ENCODE measurements around the gene RPS19.

Gene RPS19

DNA sequence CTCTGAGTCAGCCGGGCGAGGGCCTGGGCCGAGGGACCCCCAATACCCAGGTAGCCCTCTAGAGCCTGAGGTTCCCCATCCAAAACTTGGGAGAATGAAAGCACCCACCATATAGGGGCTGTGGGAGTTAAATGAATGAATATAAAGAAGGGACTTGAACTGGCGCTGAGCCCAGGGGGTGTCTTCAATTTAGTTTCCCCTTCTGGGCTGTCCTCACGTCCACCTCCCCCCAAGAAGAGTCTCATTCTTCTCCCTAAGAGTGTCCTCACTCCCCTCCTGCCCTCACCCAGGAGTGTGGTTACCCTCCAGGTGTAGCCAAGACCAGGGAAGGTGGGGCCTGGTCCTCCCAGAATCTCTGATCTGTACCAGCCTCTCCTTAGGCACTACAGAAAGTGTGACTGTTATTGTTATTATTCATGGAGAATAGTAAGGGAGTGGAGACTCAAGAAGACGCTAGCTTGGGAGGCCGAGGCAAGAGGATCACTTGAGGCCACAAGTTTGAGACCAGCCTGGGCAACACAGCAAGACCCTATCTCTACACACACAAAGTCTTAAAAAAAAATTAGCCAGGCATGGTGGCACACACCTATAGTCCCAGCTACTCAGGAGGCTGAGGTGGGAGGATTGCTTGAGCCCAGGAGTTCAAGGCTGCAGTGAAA is 19.7 kb downstream of the RPS19 start:
- no peak for DNase-seq

DNA sequence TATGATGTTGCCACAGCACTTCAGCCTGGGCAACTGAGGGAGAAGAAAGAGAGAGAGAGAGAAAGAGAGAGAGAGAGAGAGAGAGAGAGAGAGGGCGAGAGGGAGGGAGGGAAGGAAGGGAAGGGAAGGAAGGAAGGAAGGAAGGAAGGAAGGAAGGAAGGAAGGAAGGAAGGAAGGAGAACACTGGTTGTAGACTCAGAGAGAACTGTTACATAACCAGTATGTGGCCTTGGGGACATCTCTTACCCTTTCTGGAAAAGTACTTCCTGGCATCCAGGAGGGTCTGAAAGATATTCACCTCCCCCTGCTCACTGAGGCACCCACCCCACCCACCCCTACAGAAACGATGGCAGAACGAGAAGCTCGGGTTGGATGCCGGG is 20.3 kb downstream of the RPS19 start:
- DNase-seq: no peak

DNA sequence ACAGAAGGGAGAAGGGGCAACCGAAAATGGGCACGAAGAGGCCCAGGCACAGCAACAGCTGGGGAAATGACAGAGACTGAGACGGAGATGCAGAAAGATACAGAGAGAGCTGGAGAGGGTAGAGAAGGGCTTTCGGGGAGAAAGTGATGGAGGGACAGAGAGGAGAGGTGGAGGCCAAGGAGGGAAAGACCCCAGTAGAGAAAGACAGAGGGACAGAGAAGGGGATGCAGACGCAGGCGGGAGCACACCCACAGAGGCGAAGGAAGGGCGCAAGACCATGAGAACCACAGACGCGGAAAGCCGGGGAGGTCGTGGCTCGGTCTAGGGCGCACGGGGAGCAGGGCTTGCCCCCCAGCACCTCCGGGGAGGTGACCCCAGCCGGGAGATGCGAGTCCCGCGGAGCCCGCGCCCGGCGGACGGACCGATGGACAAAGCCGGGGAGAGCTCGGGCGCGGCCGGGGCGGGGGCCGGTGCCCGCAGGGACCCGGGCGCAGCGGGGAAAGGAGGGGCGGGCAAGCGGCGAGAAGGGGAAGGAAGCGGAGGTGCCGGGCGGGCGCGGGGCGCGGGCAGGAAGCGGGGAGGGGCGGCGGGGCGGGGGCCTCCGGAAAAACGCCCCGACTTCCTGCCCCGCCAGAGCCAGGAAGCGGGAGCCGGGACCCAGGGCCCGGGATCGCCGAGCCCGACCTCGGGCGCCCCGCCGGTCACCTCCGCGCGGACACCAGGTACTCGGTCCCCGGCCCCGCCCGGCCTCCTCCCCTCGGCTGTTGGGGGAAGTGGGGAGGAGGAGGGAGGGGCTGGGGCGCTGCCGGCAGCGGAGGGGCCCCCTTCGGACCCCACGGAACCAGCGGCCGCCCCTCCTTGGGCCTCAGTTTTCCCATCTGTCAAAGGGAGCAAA is 22.8 kb downstream of the RPS19 start, which contains the start of gene ARHGEF1:
ARHGEF1 (plus strand) TSS at position 617 of the 895 bp plus-strand sequence. CDS start 4,899 bp downstream, outside the sequence.
- peak in 1 of 2 experiments; percentile 39 for DNase-seq

DNA sequence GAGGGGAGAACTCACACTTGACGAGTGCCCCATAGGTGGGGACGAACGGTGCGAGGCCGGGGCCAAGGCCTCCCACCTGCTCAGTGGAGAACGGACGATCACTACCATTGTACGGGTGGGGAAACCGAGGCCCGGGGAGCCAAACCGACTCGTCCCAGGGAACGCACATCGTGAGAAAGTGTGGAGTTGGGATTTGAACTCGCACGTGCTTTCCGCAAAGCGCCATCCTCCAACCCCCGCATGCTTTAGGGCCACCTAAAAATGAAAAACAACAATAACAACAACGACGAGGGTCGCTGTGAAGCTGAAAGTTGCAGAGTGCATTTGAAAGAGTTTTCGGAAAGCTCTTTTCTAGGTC is 23.4 kb downstream of the RPS19 start:
- no peak for DNase-seq

DNA sequence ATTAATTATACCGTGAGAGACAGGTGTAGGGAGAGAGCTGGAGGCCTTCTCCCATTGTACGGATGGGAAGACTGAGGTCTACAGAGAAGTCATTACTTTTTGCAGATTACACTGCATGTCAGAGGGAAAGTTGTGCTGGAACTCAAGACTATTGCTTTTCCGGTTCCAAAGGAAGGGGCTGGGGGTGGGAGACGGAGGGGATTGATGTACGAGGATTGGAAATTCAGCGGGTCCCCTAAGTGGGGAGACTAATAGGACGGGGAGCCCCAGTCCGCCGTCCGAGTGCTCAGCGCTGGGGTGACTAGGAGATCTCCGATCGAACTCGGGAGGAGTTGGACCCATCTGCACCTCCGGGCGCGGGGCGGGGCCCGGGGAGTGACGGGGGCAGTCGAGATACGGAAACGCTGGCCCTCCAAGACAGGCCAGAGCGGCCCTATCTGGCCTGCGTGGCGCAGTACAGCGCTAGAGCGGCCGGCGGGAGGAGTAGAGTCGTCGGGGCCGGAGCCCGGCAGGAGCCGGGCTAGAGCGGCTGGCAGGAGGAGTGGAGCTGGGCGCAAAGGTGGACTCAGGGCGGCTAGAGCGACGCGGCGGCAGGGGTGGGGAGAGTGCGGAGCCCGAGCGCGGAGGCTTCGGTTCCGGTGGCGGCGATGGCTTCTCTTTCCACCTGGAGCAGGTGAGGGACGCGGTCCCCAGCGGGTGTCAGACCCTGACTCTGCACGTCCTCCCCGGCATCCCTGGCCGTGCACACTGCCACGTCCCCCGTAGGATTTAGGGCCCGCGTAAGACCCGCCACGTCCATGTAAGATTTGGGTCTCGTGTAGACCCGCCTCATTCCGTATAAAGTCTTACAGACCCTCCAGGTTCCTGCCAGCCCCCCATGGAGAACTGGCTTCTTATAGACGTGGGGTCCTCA is 24.0 kb downstream of the RPS19 start:
- DNase-seq: peak; percentile 73 to 77

DNA sequence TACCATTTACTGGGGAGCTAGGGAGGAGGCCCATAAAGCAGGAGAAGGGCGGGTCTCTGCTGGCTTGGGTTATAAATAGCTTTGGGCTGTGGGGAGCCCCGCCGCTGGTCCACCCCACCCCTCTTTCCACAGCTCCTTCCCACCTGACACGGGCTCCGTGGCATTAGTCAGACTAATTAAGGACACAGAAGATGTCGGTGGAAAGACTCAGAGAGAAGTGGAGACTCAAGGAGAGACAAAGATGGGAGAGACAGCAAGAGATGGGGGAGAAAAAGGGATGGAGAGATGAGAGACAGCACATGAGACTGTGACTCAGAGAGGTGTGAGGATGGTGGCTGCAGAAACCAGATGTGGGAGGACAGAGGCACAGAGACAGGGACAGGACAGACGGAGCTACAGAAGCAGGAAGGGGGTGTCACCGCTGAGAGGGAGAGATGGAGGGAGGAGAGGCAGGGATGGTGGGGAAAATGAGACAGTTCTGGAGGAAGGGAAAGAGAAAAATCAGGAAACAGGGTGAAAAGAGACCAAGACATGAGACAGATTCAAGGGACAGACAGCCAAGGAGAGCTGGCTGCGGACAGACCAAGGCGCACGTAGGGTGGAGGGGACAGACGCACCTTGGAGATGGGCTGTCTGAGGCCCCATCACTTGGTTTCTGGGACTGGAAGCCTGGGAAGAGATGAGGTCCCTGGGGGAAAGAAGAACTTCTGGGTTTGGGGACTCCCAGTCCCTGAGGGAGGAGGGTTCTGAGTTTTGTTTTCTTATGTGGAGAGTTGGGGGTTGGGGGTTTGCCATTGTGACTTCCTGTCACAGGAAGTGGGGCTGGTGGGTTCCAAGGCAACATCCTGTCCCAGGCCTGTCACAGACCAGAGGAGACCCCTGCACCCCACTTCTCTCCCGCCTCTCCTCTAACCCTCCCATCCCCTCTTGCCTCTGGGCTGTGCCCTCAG is 27.0 kb downstream of the RPS19 start:
- peak in 1 of 2 experiments; percentile 38 for DNase-seq

DNA sequence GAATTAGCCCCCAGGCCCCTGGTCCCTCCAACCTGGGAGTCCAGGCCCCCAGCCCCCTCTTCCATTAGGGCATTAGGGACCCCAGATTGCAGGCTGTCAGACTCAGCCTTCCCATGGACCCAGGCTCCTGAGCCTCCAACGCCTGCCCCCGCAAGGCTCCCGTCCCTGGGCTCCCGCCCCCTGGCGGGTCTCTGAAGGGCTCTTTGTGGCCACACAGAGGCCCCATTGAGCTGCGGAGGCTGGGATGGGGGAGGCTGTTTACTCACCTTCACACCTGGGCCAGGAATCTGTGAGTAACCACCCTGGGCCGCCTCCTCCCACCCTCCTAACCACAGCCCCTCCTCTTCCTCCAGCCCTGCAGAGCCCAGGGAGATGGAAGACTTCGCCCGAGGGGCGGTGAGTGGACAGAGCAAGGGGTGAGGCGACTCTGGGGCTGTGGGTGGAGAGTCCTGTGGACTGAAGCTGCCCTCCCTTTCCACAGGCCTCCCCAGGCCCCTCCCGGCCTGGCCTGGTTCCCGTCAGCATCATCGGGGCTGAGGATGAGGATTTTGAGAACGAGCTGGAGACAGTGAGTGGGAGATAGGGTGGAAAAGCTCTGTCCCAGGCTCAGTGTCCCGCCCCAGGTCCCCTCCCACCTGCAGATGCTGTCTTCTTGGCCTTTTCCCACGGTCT is 27.8 kb downstream of the RPS19 start:
- peak; percentile 87 to 88 for DNase-seq

DNA sequence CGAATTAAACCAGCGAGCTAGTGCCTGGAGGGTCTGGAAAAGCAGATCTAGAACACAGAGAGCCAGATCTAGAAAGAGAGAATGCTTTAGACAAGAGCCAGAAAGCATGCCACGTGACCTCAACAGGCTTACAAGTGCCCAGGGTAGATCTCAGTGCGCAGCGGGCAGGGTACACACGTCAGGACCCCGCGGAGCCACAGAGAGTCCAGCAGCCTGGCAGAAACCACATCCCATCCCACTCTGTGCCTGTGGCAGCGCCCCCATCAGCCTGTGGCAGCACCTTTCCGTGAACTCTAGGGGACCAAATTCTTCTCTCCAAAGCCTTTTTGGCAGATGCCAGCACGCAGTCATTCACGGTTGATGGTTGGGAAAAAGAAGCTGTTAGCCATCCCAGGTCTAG is 28.9 kb downstream of the RPS19 start:
- DNase-seq: no peak

DNA sequence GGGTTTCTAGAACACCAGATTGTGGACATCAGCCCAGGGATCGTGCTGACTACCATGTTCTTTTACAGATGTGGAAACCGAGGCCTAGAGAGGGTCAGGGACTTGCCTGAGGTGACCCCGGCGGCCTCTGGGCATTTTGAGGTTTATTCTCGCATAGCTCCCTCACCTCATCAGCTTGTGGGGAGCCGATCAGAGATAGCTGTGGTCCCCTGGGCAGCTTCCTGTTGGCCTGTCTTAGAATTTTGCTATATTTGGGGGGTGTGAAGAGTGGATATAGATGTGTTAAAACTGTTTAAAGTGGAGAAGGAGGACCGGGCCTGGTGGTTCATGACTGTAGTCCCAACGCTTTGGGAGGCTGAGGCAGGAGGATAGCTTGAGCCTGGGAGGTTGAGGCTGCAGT is 29.8 kb downstream of the RPS19 start:
- no peak for DNase-seq

DNA sequence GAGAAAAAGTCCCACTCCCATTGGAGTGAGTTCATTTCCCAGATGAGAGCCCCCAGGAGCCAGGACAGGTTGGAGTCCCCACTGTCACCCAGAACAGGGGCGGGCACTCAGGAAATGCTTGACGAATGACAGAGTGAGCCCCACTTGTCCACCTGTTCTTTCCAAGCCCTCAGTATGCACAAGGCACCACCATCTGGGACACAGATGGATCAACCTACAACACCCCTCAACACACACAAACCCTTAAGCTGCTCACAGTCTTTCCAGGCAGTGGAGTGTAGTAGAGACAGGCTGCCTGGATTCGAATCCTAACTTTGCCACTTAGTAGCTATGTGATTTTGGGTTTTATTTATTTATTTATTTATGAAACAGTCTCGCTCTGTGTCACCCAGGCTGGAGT is 30.9 kb downstream of the RPS19 start:
- DNase-seq: no peak

DNA sequence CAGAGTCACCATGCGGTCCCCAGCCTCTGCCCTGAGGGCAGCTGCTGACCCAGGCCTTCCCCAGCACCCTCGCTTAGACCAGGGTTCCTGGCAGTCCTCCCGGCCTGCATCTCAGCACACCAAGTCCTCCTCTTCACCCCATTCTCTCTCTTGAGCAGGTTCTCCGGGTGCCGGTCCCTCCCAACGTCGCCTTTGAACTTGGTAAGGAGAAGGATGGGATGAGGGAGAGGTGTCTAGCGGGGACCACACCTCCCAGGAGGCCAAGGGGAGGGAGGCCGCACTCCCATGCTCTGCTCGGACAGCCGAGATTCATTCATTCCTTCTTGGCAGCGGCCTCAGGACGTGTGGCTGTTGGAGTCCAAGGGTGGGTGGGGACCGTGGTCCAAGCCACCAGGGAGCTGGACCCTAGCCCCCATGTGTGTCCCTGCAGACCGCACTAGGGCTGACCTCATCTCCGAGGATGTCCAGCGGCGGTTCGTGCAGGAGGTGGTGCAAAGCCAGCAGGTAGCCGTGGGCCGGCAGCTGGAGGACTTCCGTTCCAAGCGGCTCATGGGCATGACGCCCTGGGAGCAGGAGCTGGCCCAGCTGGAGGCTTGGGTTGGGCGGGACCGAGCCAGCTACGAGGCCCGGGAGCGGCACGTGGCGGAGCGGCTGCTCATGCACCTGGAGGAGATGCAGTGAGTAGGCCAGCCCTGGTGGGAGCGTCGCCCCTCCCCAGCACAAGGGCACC is 32.3 kb downstream of the RPS19 start:
- no peak for DNase-seq

DNA sequence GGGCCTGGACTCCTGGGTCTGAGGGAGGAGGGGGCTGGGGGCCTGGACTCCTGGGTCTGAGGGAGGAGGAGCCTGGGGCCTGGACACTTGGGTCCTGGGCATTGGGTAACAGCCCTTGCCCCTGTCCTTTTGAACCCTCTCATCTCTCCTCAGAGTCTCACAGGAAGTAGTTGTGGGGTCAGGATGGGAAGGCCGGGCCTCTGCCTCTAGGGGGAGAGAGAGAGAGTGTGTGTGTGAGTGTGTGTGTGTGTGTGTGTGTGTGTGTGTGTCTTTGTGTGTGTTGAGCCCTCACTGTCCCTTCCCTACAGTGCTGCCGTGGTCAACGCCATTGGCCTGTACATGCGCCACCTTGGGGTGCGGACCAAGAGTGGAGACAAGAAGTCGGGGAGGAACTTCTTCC is 33.8 kb downstream of the RPS19 start:
- no peak for DNase-seq

DNA sequence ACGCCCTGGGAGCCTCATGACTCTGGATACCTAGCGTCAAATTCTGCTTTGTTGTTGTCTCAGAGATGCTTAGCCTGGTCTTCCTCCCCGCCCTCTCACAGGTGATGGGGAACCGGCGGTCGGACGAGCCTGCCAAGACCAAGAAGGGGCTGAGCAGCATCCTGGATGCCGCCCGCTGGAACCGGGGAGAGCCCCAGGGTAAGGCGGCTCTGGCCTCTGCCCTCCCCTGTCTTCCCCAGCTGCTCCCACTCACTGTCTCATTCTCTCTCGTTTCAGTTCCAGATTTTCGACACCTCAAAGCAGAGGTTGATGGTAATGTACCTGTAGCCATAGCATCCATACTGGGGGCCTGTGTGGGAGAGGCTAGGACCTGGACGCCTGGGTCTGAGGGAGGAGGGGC is 34.3 kb downstream of the RPS19 start:
- DNase-seq: no peak

DNA sequence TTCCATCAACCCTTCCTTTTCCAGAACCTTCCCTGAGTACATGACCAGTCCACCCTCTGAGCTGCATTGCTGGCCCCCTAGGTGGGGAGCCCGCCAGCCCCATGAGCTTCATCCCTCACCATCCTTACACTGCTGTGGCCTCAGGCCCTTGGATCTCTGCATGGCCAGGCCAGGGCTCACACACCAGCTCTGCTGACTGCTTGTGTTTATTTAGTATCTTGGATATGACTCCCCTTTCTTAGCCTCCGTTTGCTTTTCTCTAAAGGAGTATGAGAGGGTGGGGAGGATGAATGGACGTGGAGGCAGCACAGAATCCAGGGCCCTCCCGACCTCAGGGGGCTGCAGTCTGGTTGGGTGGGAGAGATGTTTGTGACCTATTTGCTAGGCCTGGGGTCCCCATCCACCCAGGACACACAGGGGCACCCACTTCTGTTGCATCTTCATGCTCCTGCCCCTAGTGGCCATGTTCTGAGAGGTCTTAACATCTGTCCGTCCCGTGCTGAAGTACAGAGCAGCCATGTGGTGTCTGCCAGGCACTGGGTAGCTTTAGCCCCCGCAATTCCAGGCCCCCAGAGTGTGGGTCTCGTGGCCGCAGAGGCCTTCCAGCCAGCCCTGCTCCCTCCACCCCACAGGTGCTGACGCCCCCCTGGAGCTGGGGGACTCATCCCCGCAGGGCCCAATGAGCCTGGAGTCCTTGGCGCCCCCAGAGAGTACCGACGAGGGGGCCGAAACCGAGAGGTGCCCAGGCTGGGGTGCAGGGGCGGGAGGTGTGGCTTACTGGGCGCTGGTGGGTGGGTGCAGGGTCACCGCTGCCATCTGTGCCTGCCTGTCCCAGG is 35.9 kb downstream of the RPS19 start:
- no peak for DNase-seq

DNA sequence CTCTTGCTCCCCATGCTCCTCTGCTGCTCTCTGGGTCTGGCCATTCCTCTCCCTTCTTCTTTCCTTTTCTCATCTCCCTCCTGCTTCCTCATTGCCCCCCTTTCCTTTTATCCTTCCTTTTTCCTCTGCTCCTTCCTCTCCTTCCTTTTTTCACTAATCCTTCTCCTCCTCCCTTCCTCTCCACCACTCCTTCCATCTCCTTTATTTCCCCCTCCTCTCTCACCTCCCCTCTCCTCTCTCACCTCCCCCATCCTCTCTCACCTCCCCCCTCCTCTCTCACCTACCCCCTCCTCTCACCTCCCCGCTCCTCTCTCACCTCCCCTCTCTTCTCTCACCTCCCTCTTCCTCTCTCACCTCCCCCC is 36.5 kb downstream of the RPS19 start:
- DNase-seq: no peak

DNA sequence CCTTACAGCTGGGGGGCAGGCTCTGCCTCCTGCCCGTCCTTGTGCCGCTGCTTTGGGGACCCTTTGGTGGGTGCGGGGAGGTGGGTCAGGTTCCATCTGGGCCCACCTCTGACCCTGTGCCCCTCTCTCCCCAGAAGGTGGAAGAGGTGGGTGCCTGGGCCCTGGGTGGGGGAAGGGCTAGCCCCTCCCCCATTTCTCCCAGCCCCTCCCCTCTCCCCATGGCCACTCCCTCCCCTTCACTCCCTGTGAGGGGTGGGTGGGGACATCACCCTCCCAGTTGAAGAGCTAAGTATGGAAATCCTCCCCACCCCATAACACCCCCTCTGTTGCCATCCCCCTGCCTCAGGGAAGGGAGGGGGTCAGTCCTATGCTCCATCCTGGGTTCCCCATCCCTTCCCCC is 37.1 kb downstream of the RPS19 start:
- no peak for DNase-seq

DNA sequence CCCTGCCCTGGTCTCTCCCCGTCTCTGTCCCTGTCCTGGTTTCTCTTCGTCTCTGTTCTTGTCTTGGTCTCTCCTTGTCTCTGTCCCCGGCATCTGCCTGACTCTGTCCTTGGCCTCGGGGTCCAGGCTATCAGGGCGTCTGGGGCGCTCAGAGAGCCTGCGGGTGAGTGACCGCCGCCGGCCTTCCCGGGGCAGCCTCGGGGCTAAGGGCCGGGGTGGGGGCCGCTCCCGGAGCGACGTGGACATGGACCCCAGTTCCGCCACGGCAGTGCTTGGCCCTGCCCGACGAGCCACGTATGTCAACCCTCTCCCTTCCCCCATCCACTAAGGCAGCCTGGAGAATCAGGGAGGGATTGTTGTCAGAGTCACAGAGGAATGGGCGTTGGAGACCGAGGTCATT is 37.8 kb downstream of the RPS19 start:
- DNase-seq: no peak

DNA sequence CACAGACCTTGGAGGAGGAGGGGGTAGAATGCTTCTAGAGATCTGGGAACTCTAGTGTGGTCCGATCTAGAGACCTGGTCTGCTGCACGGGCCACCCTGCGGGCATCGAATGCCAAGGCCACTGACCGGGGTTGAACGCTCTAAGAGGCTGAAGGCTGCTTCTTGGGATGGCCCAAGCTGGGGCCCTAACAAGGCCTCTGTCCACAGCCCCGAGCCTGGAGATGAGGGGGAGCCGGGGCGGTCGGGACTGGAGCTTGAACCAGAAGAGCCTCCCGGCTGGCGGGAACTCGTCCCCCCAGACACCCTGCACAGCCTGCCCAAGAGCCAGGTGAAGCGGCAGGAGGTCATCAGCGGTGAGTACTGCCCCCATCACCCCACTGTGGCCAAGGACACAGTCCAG is 38.2 kb downstream of the RPS19 start:
- no peak for DNase-seq

DNA sequence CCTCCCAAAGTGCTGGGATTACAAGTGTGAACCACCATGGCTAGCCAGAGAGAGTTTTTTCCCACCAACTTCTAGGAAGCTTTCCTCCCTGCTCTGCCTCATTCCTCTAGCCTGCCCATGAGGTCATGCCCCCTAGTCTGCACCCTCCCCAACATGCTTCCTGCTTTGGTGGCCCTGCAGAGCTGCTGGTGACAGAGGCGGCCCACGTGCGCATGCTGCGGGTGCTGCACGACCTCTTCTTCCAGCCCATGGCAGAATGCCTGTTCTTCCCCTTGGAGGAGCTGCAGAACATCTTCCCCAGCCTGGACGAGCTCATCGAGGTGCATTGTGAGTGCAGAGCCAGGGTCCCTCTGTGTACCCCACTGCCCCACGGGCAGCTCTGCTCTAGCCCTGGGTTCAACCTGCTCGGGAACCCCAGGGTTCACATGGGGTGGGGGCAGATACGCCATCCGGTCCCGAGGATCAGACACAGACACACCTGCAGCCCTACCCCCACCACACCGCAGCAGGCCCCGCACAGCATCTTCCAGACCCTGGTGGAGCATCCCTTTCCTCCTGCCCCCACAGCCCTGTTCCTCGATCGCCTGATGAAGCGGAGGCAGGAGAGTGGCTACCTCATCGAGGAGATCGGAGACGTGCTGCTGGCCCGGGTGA is 41.8 kb downstream of the RPS19 start:
- DNase-seq: no peak

Data from activated CD4-positive, alpha-beta T cell treated with anti-CD3 and anti-CD28 coated beads, Interleukin-2, amount 50 U/mL, for 4 hours (primary cell).